WTC11 (cell line): ENCODE data around the gene AP1G2. TPM values are rescaled to one million over a fixed set of nuclear protein-coding genes. Genes with fewer than 3 reads are reported as not detected.

Source experiments
- ATAC-seq: fragments of 200-7000 bp; cut with Tn5 transposase; 2 replicates; pipeline ENCODE4 v1.10.0; 2021; ENCODE audit warnings: mild to moderate bottlenecking, moderate library complexity
- CTCF ChIA-PET: fragments of 300-600 bp; sonication (Branson Sonifier 250); formaldehyde crosslinking; loops from one replicate; lab custom pipeline; 2021; ENCODE audit warnings: antibody characterized with exemption; lab: Charles Lee
- POLR2A ChIA-PET: fragments of 350-600 bp; sonication (Branson Sonifier 250); formaldehyde crosslinking; loops from one replicate; lab custom pipeline; 2021; ENCODE audit warnings: antibody characterized with exemption; lab: Charles Lee
- DNase-seq: peaks from one replicate; pipeline ENCODE4 v3.0.0; 2021; ENCODE audit warnings: low spot score
- H3K27ac Mint-ChIP-seq: 2 replicates; pipeline ENCODE4 v1.8.0; 2021; ENCODE audit warnings: mixed read lengths
- H3K27me3 Mint-ChIP-seq: 2 replicates; pipeline ENCODE4 v1.8.0; 2021; ENCODE audit warnings: low read depth, mild to moderate bottlenecking, moderate library complexity, mixed read lengths
- H3K36me3 Mint-ChIP-seq: 2 replicates; pipeline ENCODE4 v1.8.0; 2021; ENCODE audit warnings: mixed read lengths
- H3K4me1 Mint-ChIP-seq: 2 replicates; pipeline ENCODE4 v1.8.0; 2022; ENCODE audit warnings: mixed read lengths
- H3K4me3 Mint-ChIP-seq: 2 replicates; pipeline ENCODE4 v1.8.0; 2021; ENCODE audit warnings: mild to moderate bottlenecking, moderate library complexity, mixed read lengths
- H3K9me3 Mint-ChIP-seq: 2 replicates; pipeline ENCODE4 v1.8.0; 2021; ENCODE audit warnings: mixed read lengths
- EMX1 ChIP-seq: fragments of 250-450 bp; sonication (Bioruptor Pico); IDR thresholded peaks from 2 replicates; pipeline ENCODE4 v1.8.0; 2021; ENCODE audit warnings: mild to moderate bottlenecking
- FOXK1 ChIP-seq: sonication (generic); formaldehyde crosslinking; IDR thresholded peaks from 2 replicates; pipeline ENCODE4 v1.8.0; 2022; ENCODE audit warnings: mild to moderate bottlenecking, moderate library complexity, missing genetic modification reagents
- GABPB1 ChIP-seq: sonication (generic); formaldehyde crosslinking; IDR thresholded peaks from 2 replicates; pipeline ENCODE4 v1.8.1; 2023; ENCODE audit warnings: mild to moderate bottlenecking, missing genetic modification reagents
- JUN ChIP-seq: sonication (generic); formaldehyde crosslinking; IDR thresholded peaks from 2 replicates; pipeline ENCODE4 v1.8.0; 2023; ENCODE audit warnings: mild to moderate bottlenecking, missing genetic modification reagents
- PRDM15 ChIP-seq: sonication (generic); formaldehyde crosslinking; IDR thresholded peaks from 2 replicates; pipeline ENCODE4 v1.8.0; 2022; ENCODE audit warnings: missing genetic modification reagents
- PREB ChIP-seq: sonication (generic); formaldehyde crosslinking; IDR thresholded peaks from 2 replicates; pipeline ENCODE4 v1.8.1; 2022; ENCODE audit warnings: mild to moderate bottlenecking, missing genetic modification reagents, moderate library complexity, borderline replicate concordance
- RELA ChIP-seq: sonication (generic); formaldehyde crosslinking; IDR thresholded peaks from 2 replicates; pipeline ENCODE4 v1.8.1; 2022; ENCODE audit warnings: missing genetic modification reagents, mild to moderate bottlenecking, borderline replicate concordance
- SMAD4 ChIP-seq: sonication (generic); formaldehyde crosslinking; IDR thresholded peaks from 2 replicates; pipeline ENCODE4 v1.8.0; 2022; ENCODE audit warnings: mild to moderate bottlenecking, missing genetic modification reagents
- USF2 ChIP-seq: sonication (generic); formaldehyde crosslinking; IDR thresholded peaks from 2 replicates; pipeline ENCODE4 v1.8.1; 2023; ENCODE audit warnings: mild to moderate bottlenecking, missing genetic modification reagents, moderate library complexity
- ZNF263 ChIP-seq: sonication (generic); formaldehyde crosslinking; IDR thresholded peaks from 2 replicates; pipeline ENCODE4 v1.8.1; 2022; ENCODE audit warnings: low read depth, mild to moderate bottlenecking, moderate library complexity, missing genetic modification reagents
- ZNF281 ChIP-seq: sonication (generic); formaldehyde crosslinking; IDR thresholded peaks from 2 replicates; pipeline ENCODE4 v1.8.0; 2023; ENCODE audit warnings: mild to moderate bottlenecking, missing genetic modification reagents
- total RNA-seq: library from RNA; stranded (reverse); gene quantifications from 3 replicates; pipeline ENCODE4 v1.2.3, GENCODE V29; 2021

The AP1G2 gene
- total RNA-seq, 1 experiment from 2014 or later: 122 TPM

- peaks cover 8% of the 10 kb centered on the region; the same call in 1 of the 2 replicates for H3K4me1 Mint-ChIP-seq
- ChIA-PET POLR2A (no interaction called here), CTCF (interaction anchor here (1.0 to 9.0 kb wide), 4 partner anchors 20 to 492 kb away, joined by 3 to 69 read pairs (median 10); no protein-coding TSS in a partner anchor)
- no peaks in the 10 kb centered on the region for H3K36me3 Mint-ChIP-seq
- H3K9me3 Mint-ChIP-seq: peaks cover 15% of the 10 kb centered on the region
- H3K4me3 Mint-ChIP-seq: no peak overlapping the region
- ATAC-seq (no peak), DNase-seq (no peak)
- H3K27ac Mint-ChIP-seq: no peak overlapping the region
- H3K27me3 Mint-ChIP-seq: peaks cover 15% of the 10 kb centered on the region
- TF ChIP-seq SMAD4: no peak
- TF ChIP-seq GABPB1 (CRISPR knock-in tag): 0 out of 2 replicates have a peak, but pooled peaks have one; percentile 7
- TF ChIP-seq FOXK1 (CRISPR knock-in tag): no peak
- TF ChIP-seq PREB: no peak
- TF ChIP-seq RELA (CRISPR knock-in tag): no peak
Measured at GRCh38 chr14:23612354-23612732, 44.8 kb upstream of the AP1G2 start.

- Mint-ChIP-seq H3K27ac (no peak overlapping the region), H3K4me1 (peaks cover 8% of the 10 kb centered on the region; the same call in 1 of the 2 replicates), H3K36me3 (no peaks in the 10 kb centered on the region), H3K27me3 (peaks cover 24% of the 10 kb centered on the region), H3K4me3 (no peak overlapping the region), H3K9me3 (peaks cover 15% of the 10 kb centered on the region)
- DNase-seq: no peak
- no peak for ATAC-seq
- TF ChIP-seq GABPB1 (CRISPR knock-in tag): peak; percentile 15
- no peak for TF ChIP-seq USF2 (CRISPR knock-in tag)
- CTCF ChIA-PET: interaction anchor here (1.1 to 9.0 kb wide), 3 partner anchors 22 to 300 kb away, joined by 3 to 69 read pairs (median 16); no protein-coding TSS in a partner anchor
- POLR2A ChIA-PET: no interaction called here
Measured at GRCh38 chr14:23610815-23611289, 43.3 kb upstream of the AP1G2 start.

- Mint-ChIP-seq H3K9me3 (peaks cover 15% of the 10 kb centered on the region), H3K27me3 (peaks cover 24% of the 10 kb centered on the region), H3K36me3 (no peaks in the 10 kb centered on the region), H3K4me1 (peaks cover 8% of the 10 kb centered on the region; the same call in 1 of the 2 replicates), H3K27ac (no peak overlapping the region), H3K4me3 (no peak overlapping the region)
- DNase-seq (no peak), ATAC-seq (no peak)
- ChIA-PET POLR2A (no interaction called here), CTCF (interaction anchor here (9.0 kb wide), 1 partner anchor 22 kb away, joined by 69 read pairs; no protein-coding TSS in a partner anchor)
- TF ChIP-seq EMX1 (no peak), ZNF263 (CRISPR knock-in tag) (no peak), GABPB1 (CRISPR knock-in tag) (no peak), JUN (CRISPR knock-in tag) (no peak), ZNF281 (CRISPR knock-in tag) (no peak), PRDM15 (no peak)
Measured at GRCh38 chr14:23610090-23610814, 42.7 kb upstream of the AP1G2 start.
